GM18505 (cell line): ENCODE measurements around the gene KRTAP19-3.
"Not testable (repeated sequence)": the region's sequence is repeated elsewhere in the genome, so short reads cannot be mapped to it uniquely, and the experiment has no call there.

ENCODE experiments used
- ATAC-seq: cut with Tn5 transposase; IDR thresholded peaks from one replicate; pipeline ENCODE4 v1.9.1; 2021; ENCODE audit not compliant: unreplicated experiment
- POLR2A ChIP-seq: IDR thresholded peaks from 4 replicates; pipeline ENCODE4 v1.6.1; 2011; ENCODE audit warnings: borderline replicate concordance; ENCODE audit not compliant: insufficient read depth, insufficient read length; ENCODE audit errors: extremely low read depth

The KRTAP19-3 gene

DNA sequence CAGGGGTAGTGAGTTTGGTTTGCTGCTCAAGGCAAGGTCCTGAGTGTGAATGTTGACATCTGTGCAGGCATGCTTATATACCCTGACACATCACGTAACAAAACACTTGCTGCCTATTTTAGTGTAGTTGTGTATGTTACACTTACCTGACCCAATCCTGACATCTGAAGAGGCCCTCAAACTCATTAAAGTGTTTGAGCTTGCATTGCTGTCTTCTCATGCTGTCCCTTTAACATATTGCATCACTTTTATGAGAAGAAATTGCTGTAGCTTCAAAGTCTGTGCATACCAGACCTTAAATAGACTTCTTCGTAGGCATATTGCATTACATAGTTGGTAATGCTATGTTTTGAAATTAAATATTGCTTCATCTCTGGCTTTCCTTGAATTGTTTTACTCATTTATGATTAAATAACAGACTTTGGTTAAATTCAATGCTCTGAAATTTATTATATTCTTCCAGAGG lies at the start of gene KRTAP19-3:
TSS of gene KRTAP19-3 (minus strand) at position 51 of the 466 bp plus-strand sequence. CDS start 56 bp downstream, outside the sequence.
- no peak for TF ChIP-seq POLR2A
- no peak for ATAC-seq

- no peak for ATAC-seq
- no peak for TF ChIP-seq POLR2A
Observed at GRCh38 chr21:30518876-30519275, 27.1 kb upstream of the KRTAP19-3 start.

DNA sequence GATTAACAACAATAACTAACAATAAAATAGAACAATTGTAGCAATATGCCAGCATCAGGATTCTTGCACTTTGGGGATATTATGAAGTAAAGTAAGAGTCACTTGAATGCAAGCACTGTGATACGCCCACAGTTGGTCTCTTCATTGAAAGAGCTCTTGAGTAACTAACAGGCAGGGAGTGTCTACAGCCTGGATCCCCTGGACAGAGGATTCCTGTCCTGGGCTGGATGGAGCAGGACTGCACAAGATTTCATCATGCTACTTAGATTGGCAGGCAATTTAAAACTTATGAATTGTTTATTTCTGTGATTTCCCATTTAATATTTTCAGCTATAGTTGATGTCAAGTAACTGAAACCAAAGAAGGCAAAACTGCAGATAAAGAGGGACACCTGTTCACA lies 23.9 kb upstream of the KRTAP19-3 start:
- TF ChIP-seq POLR2A, result no peak
- no peak for ATAC-seq

GRCh38 chr21:30505621-30506205 lies 13.9 kb upstream of the KRTAP19-3 start:
- not testable (repeated sequence) for ATAC-seq

GRCh38 chr21:30502041-30502440 lies 10.2 kb upstream of the KRTAP19-3 start, which contains the start of gene KRTAP19-5:
KRTAP19-5 (minus strand) TSS chr21:30502141; CDS start chr21:30502090, 51 bp downstream.
- ATAC-seq, result no peak
- no peak for TF ChIP-seq POLR2A

DNA sequence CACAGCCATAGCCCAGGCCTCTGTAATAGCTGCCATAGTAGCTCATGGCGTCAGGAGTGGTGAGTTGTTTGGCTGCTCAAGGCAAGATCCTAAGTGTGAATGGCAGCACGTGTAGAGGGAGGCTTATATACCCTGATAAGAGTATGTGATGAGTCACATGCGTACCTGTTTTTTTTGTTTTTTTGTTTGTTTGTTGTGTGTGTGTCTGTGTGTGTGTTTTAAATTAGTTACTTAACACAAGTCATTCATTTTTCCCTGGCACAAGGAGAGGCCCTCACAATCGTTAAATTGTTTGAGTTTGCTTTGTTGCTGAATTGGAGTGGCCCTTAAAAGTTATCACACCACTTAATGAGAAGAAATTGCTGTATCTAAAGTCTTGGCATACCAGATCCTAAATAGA lies 5.3 kb upstream of the KRTAP19-3 start, which contains the start of gene KRTAP19-4:
TSS of gene KRTAP19-4 (minus strand) at position 101 of the 400 bp plus-strand sequence. CDS start at position 46, 55 bp downstream.
- ATAC-seq, result no peak
- no peak for TF ChIP-seq POLR2A

DNA sequence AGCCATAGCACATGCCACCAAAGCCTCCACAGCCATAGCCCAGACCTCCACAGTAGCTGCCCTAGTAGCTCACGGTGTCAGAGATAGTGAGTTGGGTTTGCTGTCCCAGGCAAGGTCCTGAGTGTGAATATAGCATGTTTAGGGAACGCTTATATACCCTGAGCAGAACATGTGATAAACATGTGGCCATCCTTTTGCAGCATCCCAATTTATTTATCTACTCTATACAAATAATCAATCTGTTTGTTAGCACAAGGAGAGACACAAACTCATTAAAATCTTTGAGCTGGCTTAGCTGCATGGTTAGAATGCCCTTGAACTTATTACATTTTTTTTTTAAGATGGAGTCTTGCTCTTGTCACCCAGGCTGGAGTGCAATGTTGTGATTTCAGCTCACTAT lies 4.5 kb downstream of the KRTAP19-3 start, which contains the start of gene KRTAP19-2:
TSS of gene KRTAP19-2 (minus strand) at position 101 of the 400 bp plus-strand sequence. CDS start at position 13, 88 bp downstream.
- ATAC-seq, result no peak
- TF ChIP-seq POLR2A, result no peak

GRCh38 chr21:30486180-30486579 lies 5.6 kb downstream of the KRTAP19-3 start:
- no peak for TF ChIP-seq POLR2A
- ATAC-seq, result no peak

- no peak for ATAC-seq
- no peak for TF ChIP-seq POLR2A
Observed at GRCh38 chr21:30482130-30482529, 9.7 kb downstream of the KRTAP19-3 start.

DNA sequence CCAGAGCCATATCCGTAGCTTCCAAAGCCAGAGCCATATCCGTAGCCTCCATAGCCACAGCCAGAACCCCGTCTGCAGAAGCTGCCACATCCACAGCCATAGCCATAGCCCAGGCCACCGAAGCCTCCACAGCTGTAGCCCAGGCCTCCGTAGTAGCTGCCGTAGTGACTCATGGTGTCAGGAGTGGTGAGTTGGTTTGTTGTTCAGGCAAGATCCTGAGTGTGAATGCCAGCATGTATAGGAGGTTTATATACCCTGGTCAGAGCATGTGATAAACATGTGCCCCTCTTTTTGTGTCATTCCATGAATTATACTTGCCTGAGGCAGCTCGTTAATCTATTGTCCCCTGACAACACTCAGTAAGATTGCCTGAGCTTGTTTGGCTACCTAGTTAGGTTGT lies 11.7 kb downstream of the KRTAP19-3 start, which contains the start of gene KRTAP19-1:
TSS of gene KRTAP19-1 (minus strand) at position 223 of the 400 bp plus-strand sequence. CDS start at position 173, 50 bp downstream.
- no peak for TF ChIP-seq POLR2A
- ATAC-seq, result no peak

DNA sequence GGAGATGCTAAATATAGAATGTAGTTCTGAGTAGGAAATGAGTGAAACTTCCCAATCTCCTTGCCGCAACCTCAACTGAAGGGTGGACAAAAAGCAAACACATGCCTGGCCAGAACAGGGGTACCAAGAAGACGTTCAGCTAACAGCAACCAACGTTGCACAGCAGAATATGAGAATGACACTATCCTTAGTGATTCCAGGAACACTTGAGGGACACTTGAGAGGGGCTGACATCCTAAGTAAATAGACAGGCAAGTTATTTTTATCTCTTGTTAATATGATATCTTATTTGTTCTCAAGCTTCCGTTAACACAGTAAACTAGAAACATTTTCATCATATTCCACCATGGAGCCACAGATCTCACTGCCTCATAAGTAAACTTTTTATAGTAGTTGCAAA lies 12.6 kb downstream of the KRTAP19-3 start:
- ATAC-seq, result no peak
- TF ChIP-seq POLR2A, result no peak

- ATAC-seq, result no peak
- TF ChIP-seq POLR2A, result no peak
Observed at GRCh38 chr21:30478004-30478403, 13.8 kb downstream of the KRTAP19-3 start.

GRCh38 chr21:30468900-30469714 lies 22.7 kb downstream of the KRTAP19-3 start:
- ATAC-seq, result no peak
- TF ChIP-seq POLR2A, result no peak
